Measurements from ENCODE around the gene SPP2. TPM values are rescaled to one million over a fixed set of nuclear protein-coding genes. Genes with fewer than 3 reads are reported as not detected.
A peak's percentile ranks its signal among the peaks of the same experiment; 100 is the strongest.

SPP2 gene
- total RNA-seq, 2 experiments from 2014 or later: not detected

DNA sequence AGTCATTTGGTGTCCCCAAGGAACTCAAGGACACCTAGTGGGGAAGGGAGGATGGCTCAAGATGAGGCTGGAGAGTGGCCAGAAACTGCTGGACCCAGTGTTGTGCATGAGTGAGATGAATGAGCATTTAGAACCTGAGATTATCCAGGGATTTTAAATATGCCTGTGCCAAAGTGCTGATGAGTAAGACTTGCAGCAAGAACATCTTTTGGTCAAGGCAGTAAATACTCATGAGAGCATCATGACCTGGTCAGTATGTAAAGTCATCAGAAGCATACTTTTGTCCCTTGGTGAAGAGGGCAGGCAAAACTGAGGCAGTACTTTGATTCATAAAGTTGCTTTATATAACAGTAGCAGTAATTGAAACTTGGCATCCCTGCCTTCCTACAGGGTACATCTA is 3.1 kb upstream of the SPP2 start:
- intact Hi-C loops (cut with micrococcal nuclease): no loop called here
- peaks cover 2% of the 10 kb centered on the region for H3K4me1 Mint-ChIP-seq (ENCODE audit: low read depth)
- DNase-seq: no peak
- no peak overlapping the region for H3K27ac Mint-ChIP-seq
- no peaks in the 10 kb centered on the region for H3K36me3 Mint-ChIP-seq
- H3K27me3 Mint-ChIP-seq: no peaks in the 10 kb centered on the region
- no peak overlapping the region for H3K4me3 Mint-ChIP-seq
- no peaks in the 10 kb centered on the region for H3K9me3 Mint-ChIP-seq
- CTCF ChIA-PET: no interaction called here
- POLR2A ChIA-PET: no interaction called here

DNA sequence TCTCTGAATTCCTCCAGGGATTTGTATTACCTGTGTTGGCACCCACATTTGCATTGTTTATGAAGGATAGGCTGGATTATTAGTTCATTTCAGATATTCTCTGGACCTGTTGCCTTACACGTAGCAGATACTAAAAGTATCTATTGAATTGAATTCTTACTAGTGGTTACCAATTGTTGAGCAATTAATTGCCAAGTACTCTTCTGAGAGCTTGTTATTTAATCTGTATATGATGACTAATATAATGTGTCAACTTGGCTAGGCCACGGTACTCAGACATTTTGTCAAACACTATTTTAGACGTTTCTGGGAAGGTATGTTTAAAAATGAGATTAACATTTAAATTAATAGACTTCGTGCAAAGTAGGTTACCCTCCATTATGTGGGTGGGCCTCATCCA is 2.5 kb upstream of the SPP2 start:
- H3K4me3 Mint-ChIP-seq: no peak overlapping the region
- H3K9me3 Mint-ChIP-seq: no peaks in the 10 kb centered on the region
- CTCF ChIA-PET: no interaction called here
- intact Hi-C loops (cut with micrococcal nuclease): no loop called here
- no peaks in the 10 kb centered on the region for H3K36me3 Mint-ChIP-seq
- DNase-seq: no peak
- H3K27me3 Mint-ChIP-seq: no peaks in the 10 kb centered on the region
- H3K27ac Mint-ChIP-seq: no peak overlapping the region
- peaks cover 2% of the 10 kb centered on the region for H3K4me1 Mint-ChIP-seq (ENCODE audit: low read depth)
- POLR2A ChIA-PET: no interaction called here

DNA sequence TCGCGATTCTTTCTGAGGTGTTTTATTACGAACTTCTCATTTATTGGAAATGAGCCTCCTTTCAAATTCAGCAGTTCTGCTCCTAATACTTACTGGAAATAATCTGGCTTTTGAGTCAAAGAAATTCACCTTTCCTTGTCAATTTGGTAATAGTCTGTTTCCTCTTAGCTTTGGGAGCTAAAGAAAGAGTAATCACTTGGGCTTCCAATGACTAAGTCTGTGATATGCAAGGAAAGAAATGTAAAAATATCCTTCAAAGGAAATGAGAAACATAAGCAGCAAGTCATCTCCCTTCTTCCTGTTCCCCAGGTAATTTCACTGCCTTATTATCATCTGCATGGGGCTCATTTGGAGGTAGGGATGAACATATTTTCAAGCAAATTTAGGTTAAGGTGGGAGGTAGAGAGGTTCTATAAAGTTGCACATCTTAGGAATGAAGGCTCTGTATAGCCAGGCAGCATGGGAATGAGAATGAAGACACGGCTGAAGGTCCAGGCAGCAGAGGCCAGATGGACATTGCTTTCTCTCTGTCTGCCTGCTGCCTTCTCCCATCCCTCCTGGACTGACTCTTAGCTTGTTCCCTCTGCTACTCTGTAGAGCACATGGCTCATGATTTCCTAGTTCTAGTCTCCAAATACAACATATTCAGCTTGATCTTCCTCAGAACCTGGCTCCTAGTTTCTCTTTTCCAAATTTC is 1.0 kb downstream of the SPP2 start:
- Mint-ChIP-seq H3K4me1 (ENCODE audit: low read depth) (peaks cover 2% of the 10 kb centered on the region), H3K27ac (no peak overlapping the region), H3K36me3 (no peaks in the 10 kb centered on the region), H3K9me3 (no peaks in the 10 kb centered on the region), H3K4me3 (no peak overlapping the region), H3K27me3 (no peaks in the 10 kb centered on the region)
- intact Hi-C loops (cut with micrococcal nuclease): no loop called here
- DNase-seq: no peak
- POLR2A ChIA-PET: no interaction called here
- CTCF ChIA-PET: interaction anchor here (0.5 to 1.0 kb wide), 2 partner anchors 26 to 493 kb away, joined by 3 read pairs; no protein-coding TSS in a partner anchor

DNA sequence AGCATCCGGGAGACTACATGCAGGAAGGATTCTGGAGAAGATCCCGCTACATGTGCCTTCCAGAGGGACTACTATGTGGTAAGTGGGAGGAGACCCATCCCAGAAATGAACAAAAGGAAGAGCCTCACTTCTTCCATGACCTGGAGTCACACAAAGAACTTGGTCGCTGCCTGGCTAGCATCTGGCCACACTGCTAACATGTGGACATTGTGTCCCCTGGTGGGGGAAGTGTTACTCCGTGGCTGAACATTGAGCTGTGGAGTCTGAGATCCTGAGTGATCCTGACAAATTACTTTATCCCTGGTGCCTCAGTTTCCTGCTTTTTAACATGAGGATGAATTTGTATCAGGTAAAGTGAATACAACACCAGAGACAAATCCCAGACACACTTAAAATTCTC is 8.4 kb downstream of the SPP2 start:
- H3K27ac Mint-ChIP-seq: no peak overlapping the region
- no peaks in the 10 kb centered on the region for H3K27me3 Mint-ChIP-seq
- H3K4me3 Mint-ChIP-seq: no peak overlapping the region
- no peaks in the 10 kb centered on the region for H3K36me3 Mint-ChIP-seq
- POLR2A ChIA-PET: no interaction called here
- CTCF ChIA-PET: no interaction called here
- no peaks in the 10 kb centered on the region for H3K4me1 Mint-ChIP-seq (ENCODE audit: low read depth)
- no peak for DNase-seq
- H3K9me3 Mint-ChIP-seq: no peaks in the 10 kb centered on the region
- intact Hi-C loops (cut with micrococcal nuclease): no loop called here

DNA sequence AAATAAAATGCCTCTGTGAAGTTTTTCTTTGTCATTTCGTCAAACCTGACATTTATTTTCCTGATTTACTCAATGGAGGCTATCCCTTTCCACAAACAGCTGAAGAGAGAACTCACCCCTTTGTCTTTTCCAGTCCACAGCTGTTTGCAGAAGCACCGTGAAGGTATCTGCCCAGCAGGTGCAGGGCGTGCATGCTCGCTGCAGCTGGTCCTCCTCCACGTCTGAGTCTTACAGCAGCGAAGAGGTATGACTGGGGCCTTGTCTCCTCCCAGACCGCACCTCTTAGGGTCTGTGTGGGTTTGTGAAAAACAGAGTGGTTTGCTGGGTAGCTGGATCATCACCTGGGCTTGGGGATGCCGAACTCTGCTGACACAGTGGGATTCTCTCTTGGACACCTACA is 9.7 kb downstream of the SPP2 start:
- no peaks in the 10 kb centered on the region for H3K36me3 Mint-ChIP-seq
- H3K27me3 Mint-ChIP-seq: no peaks in the 10 kb centered on the region
- DNase-seq: no peak
- no peak overlapping the region for H3K27ac Mint-ChIP-seq
- no peaks in the 10 kb centered on the region for H3K4me1 Mint-ChIP-seq (ENCODE audit: low read depth)
- H3K9me3 Mint-ChIP-seq: no peaks in the 10 kb centered on the region
- POLR2A ChIA-PET: no interaction called here
- intact Hi-C loops (cut with micrococcal nuclease): no loop called here
- no peak overlapping the region for H3K4me3 Mint-ChIP-seq
- CTCF ChIA-PET: interaction anchor here (1.0 kb wide), 1 partner anchor 20 kb away, joined by 3 read pairs; no protein-coding TSS in a partner anchor

DNA sequence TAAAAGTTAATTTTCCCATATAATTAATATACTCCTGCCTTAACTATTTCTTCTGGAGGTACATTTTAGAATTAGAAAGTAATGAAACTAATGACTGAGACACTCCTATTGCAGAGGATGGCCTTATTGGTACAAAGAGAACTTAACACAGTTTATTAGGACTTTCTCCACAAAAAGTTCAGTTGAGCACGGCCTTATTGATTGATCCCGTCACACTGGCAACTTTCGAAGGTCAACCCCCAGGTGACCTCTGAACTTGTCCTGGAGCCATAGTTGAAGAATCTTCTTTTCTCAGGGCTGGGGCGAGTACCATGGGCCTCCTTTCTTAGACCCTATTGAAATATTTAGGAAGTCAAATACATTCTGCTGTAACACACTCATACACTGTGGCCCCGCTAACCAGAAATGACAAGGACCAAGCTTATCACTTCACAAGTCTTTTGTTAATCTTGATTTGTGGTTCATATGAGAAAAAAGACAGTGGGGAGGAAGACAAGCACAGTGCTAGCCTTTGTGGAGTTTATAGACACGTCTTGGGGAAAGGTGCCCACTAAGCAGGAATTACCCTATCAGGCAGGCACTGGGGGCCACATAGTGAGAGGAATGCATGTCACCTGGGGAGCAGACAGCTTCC is 11.2 kb downstream of the SPP2 start:
- Mint-ChIP-seq H3K27me3 (no peaks in the 10 kb centered on the region), H3K27ac (no peak overlapping the region), H3K4me3 (no peak overlapping the region), H3K4me1 (ENCODE audit: low read depth) (no peaks in the 10 kb centered on the region), H3K36me3 (no peaks in the 10 kb centered on the region), H3K9me3 (no peaks in the 10 kb centered on the region)
- POLR2A ChIA-PET: interaction anchor here (0.6 kb wide), 1 partner anchor 558 kb away, joined by 3 read pairs; no protein-coding TSS in a partner anchor
- DNase-seq: no peak
- CTCF ChIA-PET: interaction anchor here (0.7 to 1.1 kb wide), 2 partner anchors 85 to 484 kb away, joined by 3 read pairs; no protein-coding TSS in a partner anchor
- intact Hi-C loops (cut with micrococcal nuclease): no loop called here

DNA sequence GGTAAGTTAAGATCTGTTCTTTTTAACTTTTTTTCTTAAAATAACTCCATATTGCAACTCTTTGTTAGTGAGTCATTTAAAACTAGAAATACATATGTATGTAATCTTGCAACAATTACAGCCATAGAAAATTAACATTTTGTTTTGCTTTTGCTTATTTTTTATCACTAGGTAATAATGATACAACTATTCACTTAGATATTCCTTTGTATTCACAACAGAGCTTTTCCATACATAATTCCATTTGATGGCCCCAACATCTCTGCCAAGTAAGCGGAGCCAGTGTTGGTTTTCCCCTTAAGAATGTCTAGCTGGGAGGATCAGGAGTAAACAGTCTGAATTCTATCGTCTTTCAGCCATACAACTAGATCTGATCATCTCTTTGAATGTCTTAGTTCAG is 16.1 kb downstream of the SPP2 start:
- no peaks in the 10 kb centered on the region for H3K27me3 Mint-ChIP-seq
- H3K4me3 Mint-ChIP-seq: no peak overlapping the region
- intact Hi-C loops (cut with micrococcal nuclease): no loop called here
- CTCF ChIA-PET: no interaction called here
- peaks cover 13% of the 10 kb centered on the region for H3K9me3 Mint-ChIP-seq
- H3K4me1 Mint-ChIP-seq (ENCODE audit: low read depth): peaks cover under 1% of the 10 kb centered on the region
- no peak for DNase-seq
- POLR2A ChIA-PET: no interaction called here
- H3K36me3 Mint-ChIP-seq: peaks cover 2% of the 10 kb centered on the region
- H3K27ac Mint-ChIP-seq: no peak overlapping the region

DNA sequence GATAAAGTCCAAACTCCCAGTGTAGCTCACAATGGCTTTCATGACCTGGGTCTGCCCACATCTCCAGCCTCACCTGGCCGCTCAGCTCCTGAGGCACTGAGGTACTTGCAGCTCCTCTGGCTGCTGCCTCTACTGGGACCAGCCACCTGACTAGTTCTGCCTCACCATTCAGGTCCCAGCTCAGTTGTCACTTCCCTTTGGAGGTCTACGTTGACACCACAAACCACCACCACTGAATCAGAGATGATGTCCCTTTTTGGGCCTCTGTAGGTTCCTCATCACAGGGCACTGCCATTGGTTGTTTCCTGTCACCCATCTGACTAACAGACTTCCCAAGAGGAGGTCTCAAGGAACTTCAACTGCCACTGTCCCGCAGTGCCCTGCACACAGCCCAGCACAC is 21.2 kb downstream of the SPP2 start:
- Mint-ChIP-seq H3K4me1 (ENCODE audit: low read depth) (peaks cover 9% of the 10 kb centered on the region), H3K9me3 (peaks cover 13% of the 10 kb centered on the region), H3K36me3 (peaks cover 2% of the 10 kb centered on the region), H3K4me3 (no peak overlapping the region), H3K27ac (no peak overlapping the region), H3K27me3 (no peaks in the 10 kb centered on the region)
- ChIA-PET POLR2A (no interaction called here), CTCF (interaction anchor here (1.3 kb wide), 1 partner anchor 64 kb away, joined by 3 read pairs; no protein-coding TSS in a partner anchor)
- intact Hi-C loops (cut with micrococcal nuclease): no loop called here
- DNase-seq: peak; percentile 28

DNA sequence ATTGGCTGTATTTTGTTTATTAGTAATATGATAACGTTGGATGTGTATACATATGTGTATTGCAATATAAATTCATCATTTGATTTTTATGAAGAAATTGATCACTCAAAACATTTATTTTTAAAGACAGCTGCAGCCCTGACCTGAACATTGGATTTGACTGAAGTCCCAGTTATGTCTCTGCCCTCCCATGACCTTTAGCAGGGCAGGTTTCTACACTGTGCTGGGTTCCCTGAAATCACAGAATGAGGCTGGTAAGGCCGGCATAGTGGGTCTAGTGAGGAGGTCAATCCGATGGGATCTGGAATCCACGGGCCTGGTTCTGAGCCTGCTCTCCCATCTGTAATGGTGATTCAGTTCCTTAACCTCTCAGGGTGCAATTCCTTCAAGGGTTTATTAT is 22.0 kb downstream of the SPP2 start:
- Mint-ChIP-seq H3K27ac (no peak overlapping the region), H3K4me3 (no peak overlapping the region), H3K27me3 (no peaks in the 10 kb centered on the region), H3K9me3 (peaks cover 13% of the 10 kb centered on the region), H3K4me1 (ENCODE audit: low read depth) (peaks cover 13% of the 10 kb centered on the region), H3K36me3 (peaks cover 2% of the 10 kb centered on the region)
- intact Hi-C loops (cut with micrococcal nuclease): no loop called here
- CTCF ChIA-PET: no interaction called here
- DNase-seq: no peak
- POLR2A ChIA-PET: no interaction called here

DNA sequence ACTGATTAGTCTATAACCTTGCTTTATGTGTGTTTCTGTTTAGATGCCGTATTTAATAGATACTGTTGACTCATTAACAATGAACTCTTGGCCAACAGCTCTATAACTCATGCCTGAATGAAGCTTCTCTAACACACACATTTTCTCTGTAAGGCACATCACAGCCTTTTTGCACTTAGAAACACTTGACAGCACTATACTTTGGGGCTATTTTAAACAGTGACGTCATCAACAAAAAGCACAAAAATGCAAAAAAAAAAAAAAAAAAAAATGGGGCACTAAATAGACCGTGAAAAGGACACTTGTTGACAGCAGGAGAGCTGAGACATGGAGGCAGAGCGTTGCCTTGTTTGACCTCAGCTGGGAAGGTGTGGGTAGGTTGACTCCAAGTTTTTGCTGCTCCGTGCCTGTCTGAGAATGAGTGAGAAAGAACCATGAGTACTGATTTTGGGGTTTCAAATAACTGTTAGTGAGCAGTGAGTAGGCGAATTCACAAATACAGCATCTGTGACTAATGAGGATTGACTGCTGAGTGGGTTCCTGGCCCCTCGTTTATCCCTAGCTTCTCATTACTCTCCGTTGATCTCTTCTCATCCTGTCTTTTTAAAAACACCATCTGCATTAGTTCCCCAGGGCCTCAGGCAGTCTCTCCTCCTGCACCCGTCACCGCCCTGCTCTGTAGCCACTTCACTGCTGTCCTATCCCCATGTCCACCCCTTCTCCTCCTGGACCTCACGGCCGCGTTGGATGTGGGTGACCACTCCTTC is 24.4 kb downstream of the SPP2 start:
- H3K36me3 Mint-ChIP-seq: no peaks in the 10 kb centered on the region
- ChIA-PET CTCF (no interaction called here), POLR2A (interaction anchor here (0.6 kb wide), 1 partner anchor 90 kb away, joined by 4 read pairs; no protein-coding TSS in a partner anchor)
- H3K9me3 Mint-ChIP-seq: peaks cover 3% of the 10 kb centered on the region
- intact Hi-C loops (cut with micrococcal nuclease): no loop called here
- H3K4me3 Mint-ChIP-seq: no peak overlapping the region
- peaks cover 13% of the 10 kb centered on the region for H3K4me1 Mint-ChIP-seq (ENCODE audit: low read depth)
- DNase-seq: no peak
- no peaks in the 10 kb centered on the region for H3K27me3 Mint-ChIP-seq
- no peak overlapping the region for H3K27ac Mint-ChIP-seq

DNA sequence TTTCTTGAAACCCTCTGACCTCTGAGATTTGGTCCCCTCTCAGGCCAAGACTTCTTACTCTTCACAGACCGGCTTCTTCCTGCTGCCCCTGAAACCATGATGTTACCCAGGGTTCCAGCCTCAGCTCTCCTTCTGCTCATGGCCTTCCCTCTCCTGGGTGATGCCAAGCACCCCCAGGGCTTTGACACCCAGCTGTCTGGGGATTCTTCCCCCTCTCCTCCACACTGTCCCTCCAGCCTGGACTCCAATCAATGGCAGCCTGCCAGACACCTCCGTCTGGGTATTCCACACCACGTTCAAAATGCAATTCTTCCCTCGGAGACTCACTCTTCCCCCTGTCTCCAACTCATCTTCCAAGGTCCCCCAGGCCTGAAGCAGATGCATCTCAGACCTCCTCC is 25.0 kb downstream of the SPP2 start:
- H3K36me3 Mint-ChIP-seq: no peaks in the 10 kb centered on the region
- intact Hi-C loops (cut with micrococcal nuclease): no loop called here
- ChIA-PET POLR2A (interaction anchor here (0.6 kb wide), 1 partner anchor 90 kb away, joined by 4 read pairs; no protein-coding TSS in a partner anchor), CTCF (no interaction called here)
- H3K27ac Mint-ChIP-seq: no peak overlapping the region
- H3K27me3 Mint-ChIP-seq: no peaks in the 10 kb centered on the region
- H3K4me3 Mint-ChIP-seq: no peak overlapping the region
- H3K9me3 Mint-ChIP-seq: no peaks in the 10 kb centered on the region
- DNase-seq: no peak
- peaks cover 13% of the 10 kb centered on the region for H3K4me1 Mint-ChIP-seq (ENCODE audit: low read depth)

DNA sequence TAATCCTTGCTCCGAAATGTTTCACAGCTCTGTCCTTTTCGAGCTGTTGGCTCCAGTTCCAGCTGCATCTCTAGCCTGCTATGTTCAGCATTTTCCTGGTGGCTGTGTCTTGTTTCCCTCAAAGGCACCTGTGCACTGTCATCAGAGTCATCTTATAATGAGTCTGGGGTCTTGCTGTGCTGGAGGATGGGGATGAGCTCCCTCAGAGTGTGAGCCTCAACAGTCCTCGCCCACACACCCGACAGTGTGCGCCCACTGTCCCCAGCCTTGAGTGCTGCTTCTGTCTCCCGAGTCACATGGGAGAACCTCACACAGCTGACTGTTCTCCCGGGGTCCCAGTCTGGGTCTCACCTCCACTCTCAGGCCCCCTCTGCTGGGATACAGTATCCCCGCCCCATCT is 25.4 kb downstream of the SPP2 start:
- intact Hi-C loops (cut with micrococcal nuclease): no loop called here
- CTCF ChIA-PET: no interaction called here
- DNase-seq: no peak
- Mint-ChIP-seq H3K27me3 (no peaks in the 10 kb centered on the region), H3K4me1 (ENCODE audit: low read depth) (peaks cover 13% of the 10 kb centered on the region), H3K36me3 (no peaks in the 10 kb centered on the region), H3K9me3 (no peaks in the 10 kb centered on the region), H3K4me3 (no peak overlapping the region), H3K27ac (no peak overlapping the region)
- POLR2A ChIA-PET: no interaction called here
